ENCODE data around the gene SPG11.

DNA sequence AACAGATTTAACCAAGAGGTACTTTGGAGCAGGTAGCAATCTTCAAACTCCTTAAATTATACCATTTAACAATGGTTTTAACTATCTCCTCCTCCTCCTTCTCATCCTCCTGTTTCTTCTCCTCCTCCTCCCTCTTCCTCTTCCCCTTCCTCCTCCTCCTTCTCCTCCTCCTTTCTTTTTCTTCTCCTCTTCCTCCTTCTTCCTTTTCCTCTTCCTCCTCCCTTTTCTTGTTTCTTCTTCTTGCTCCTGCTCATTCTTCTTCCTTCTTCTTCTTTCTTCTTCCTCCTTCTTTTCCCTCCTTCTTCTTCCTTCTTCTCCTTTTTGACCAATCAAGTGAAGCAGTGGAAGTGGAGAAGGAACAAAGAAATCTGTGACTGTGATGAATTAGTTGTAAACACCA is 33.6 kb upstream of the SPG11 start:
- TF ChIP-seq EZH2 (IDR thresholded peaks at IDR 0.05; ENCODE audit: borderline replicate concordance, low read depth, low read length, severe bottlenecking), result no peak
- TF ChIP-seq, protein P1, sequence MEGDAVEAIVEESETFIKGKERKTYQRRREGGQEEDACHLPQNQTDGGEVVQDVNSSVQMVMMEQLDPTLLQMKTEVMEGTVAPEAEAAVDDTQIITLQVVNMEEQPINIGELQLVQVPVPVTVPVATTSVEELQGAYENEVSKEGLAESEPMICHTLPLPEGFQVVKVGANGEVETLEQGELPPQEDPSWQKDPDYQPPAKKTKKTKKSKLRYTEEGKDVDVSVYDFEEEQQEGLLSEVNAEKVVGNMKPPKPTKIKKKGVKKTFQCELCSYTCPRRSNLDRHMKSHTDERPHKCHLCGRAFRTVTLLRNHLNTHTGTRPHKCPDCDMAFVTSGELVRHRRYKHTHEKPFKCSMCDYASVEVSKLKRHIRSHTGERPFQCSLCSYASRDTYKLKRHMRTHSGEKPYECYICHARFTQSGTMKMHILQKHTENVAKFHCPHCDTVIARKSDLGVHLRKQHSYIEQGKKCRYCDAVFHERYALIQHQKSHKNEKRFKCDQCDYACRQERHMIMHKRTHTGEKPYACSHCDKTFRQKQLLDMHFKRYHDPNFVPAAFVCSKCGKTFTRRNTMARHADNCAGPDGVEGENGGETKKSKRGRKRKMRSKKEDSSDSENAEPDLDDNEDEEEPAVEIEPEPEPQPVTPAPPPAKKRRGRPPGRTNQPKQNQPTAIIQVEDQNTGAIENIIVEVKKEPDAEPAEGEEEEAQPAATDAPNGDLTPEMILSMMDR (IDR thresholded peaks at IDR 0.05; ENCODE audit: borderline replicate concordance, extremely low read depth, low read length, poor library complexity, severe bottlenecking), result no peak
